Bone marrow (tissue), 2 donors: Measurements from ENCODE around the gene PPP1R11.
"Not testable (repeated sequence)": the region's sequence is repeated elsewhere in the genome, so short reads cannot be mapped to it uniquely, and the experiment has no call there.

Experiments used
- DNase-seq, 2 donors: peaks; one replicate each; lab custom pipeline; 2025; lab: John Stamatoyannopoulos, UW

The PPP1R11 gene, protein sequence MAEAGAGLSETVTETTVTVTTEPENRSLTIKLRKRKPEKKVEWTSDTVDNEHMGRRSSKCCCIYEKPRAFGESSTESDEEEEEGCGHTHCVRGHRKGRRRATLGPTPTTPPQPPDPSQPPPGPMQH

DNA sequence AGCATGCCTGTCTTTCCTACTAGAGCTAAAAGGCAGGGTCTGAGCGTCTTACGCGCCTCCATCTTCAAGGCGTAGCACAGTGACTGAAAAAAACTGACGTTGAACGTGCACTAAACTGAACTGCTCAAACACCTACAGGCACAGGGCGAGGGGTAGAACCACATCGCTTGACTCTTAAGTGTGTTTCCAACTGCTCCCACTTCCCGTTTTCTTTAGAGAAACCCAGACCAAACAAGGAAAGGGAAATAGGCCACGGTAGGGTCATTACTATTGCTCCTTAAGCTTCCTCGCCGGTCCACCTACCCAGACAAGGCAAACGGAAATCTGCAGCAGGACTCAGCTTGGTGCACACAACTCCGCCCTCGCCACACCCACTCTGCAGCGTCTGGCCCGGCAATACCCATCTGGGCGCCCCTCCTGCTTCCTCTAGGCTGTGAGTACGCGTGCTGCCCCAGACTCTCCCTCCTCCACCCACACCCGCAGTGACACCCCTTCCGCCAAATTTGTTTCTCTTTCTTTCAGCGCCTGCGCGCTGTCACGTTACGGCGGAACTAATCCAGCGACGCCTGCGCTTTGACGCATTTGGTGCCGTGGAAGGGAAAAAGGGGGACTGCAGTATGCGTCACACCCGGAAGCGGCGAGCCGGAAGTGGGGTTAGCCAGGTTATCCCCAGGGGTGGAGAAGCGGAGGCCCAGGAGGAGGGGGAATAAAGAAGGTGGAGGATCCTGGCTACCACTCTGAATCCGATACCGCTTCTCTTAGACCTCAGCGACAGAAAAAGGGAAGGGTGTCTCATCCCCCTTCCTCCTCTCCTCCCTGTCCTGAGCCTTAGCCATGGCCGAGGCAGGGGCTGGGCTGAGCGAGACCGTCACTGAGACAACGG, at the start of gene PPP1R11:
Gene PPP1R11 (plus strand): TSS at position 622 of the 883 bp plus-strand sequence. CDS start 213 bp downstream, at position 835.
- DNase-seq: peak; percentile 89 to 100

DNA sequence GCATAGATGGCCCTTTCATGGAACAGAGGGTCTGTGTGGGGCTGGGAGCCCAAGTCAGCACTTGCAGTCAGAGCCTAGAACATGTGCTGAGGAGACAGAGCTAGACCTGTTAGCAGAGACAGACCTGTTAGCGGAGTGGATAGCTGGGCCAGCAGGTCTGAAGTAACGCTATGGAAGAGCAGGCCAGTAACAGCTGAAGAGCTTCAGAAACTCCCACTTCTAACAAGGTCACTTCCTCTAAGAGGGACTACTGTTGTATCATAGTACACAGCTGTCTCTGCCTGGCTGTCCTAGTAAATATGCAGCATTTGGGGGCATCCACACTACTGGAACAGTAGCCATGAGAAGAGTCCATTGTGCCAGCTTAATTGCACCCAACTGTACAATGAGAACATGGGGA, 47.2 kb upstream of the PPP1R11 start:
- DNase-seq: no peak

DNA sequence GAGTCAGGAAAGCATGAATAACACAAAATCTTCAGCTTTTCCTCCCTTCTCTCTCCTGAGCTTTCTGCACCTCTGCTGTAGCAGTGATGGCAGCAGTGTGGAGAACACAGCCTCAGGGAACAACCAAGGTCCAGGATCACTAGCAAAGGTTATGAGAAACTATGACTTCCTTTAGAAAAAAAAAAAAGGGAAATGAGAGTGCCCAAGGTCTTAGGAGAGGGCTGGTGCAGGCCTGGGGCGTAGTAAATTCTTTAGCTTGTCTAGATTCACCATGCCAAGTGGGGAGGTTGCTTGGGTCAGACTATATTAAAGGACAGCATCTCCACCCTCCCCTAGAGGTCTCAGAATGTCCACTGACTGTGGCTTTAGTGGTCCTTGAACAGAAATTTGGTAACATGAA, 46.4 kb upstream of the PPP1R11 start:
- DNase-seq: no peak

DNA sequence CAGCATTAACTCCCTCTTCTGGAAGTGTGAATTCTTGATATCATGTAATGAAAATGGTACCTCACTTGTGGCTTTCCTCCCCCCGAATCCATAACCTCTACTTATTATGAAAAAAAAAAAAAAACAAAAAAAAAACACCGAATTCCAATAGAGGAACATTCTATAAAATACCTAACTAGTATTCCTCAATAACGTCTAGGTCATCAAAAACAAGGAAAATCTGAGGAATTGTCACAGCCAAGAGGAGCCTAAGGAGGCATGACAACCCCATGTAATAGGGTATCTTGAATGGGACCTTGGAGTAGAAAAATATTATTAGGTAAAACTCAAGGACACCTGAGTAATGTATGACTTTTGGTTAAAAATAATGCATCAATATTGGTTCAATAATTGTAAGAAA, 44.8 kb upstream of the PPP1R11 start:
- no peak for DNase-seq

DNA sequence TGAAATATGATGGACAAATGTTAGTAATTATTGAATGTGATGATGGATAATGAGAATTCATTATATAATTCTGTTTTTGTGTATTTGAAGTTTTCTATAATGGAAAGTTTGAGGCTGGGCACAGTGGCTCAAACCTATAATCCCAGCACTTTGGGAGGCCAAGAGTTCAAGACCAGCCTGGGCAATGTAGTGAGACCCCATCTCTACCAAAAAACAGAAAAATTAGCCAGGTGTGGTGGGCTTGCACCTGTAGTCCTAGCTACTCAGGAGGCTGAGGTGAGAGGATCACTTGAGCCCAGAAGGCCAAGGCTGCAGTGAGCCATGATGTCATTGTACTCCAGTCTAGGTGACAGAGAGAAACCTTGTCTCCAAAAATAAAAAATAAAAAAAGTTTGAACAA, 44.3 kb upstream of the PPP1R11 start:
- DNase-seq: not testable (repeated sequence)

DNA sequence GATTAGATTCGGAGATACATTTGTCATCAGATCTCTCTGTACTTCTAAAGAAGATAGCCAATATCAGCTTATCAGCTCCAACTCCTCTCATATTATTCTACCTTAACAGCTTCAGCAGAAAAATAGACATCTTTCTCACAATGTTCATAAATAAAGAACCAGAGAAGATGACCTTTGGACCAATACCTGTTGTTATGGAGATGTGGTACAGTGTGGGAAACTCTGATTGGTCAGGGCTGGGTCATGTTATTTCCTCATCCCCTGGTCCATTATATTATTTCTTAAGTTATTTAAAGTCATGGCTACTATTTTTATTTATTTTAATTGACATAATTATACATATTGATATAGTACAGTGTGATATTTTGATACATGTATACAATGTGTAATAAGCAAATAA, 41.8 kb upstream of the PPP1R11 start:
- DNase-seq: no peak

DNA sequence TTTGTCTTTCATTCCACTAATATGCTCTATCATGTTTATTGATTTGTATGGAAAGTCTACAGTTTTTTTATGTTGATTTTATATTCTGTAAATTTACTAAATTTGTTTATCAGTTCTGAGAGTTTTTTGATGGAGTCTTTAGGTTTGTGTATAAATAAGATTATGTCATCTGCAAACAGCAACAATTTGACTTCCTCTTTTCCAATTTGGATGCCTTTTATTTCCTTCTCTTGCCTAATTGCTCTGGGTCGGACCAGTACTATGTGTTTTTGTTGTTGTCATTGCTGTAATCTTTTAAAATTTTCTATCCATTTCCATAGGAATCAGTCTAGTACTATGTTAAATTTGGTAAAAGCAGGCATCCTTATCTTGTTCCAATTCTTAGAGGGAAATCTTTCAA, 37.4 kb upstream of the PPP1R11 start:
- no peak for DNase-seq

DNA sequence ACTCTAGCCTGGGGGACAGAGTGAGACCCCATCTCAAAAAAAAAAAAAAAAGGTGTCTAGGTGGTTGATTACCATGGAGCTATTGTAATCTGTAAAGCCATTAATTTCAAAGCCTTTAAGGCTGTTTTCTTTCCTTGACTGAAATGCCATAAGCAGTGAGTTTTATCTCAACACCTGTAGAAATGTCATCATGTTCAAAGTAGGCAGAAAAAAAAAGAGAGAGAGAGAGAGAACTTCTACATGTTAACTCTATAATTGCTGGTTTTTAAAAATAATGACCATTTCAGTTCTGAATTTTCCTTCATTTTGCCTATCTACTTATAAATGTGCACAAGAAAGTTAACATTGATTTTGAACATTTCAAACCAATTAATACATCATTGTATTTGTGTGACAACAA, 35.6 kb upstream of the PPP1R11 start:
- no peak for DNase-seq

DNA sequence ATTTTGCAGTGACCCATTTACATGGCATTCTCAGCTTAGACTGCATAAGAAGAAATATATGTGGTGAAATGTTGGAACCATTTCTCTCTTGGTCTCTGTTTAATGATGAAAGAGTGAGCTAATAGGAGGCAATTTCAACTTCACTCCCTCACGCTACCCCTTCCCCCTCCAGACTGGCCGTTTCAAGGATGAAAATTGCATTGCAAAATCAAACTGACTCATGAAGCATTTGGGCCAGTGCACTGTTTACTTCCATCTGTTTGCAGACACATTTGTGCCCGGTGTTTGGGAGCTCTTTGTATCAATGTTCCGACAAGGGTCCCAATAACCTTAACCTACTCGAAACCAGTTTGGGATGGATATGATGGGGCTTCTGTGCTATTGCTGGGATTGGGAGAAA, 33.6 kb upstream of the PPP1R11 start:
- not testable (repeated sequence) for DNase-seq

DNA sequence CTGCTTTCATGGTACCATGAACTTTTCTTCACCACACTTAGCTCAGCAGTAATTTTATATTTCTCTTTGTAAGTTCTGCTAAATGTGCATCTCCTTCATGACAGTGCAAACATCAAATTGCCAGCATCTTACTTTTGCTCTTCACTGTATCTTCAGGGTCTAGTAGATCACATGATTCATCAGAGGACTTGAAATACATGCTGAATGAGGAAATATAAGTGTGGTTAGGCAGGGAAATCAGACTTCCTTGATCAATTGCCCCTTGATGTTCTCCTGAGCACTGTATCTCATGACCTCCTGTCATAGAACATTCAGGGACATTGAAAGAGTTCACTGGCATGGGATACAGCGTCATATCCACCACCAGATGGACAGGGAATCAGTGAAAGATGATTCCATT, 31.2 kb upstream of the PPP1R11 start:
- no peak for DNase-seq

DNA sequence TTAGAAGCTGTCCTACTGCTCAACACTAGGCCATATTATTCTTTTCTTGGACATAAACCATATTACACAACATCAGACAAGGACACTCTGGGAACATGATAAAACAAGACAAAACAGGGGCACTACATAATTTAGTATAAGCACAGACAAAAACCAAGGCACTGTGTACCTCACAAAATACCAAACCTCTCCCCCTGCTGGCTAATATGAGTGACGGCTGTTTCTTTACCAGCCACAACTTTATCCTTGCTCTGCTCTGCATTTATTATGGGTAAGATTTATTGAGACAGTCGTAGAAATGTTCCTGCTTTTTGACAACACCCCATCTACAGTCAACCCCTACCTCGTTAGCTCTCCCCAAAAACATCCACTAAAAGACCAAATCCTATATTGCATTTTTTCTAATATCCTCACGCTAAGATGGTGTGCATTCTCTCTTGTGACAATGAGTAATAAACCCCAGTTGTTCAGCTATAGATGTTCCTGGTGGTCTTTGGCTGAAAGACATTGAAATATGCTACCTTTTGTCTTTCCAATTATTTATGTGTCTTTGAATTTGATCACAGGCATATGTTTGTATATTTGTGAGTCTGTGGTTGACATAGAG, 29.7 kb upstream of the PPP1R11 start:
- DNase-seq: peak in 1 of 2 donors; percentile 12

DNA sequence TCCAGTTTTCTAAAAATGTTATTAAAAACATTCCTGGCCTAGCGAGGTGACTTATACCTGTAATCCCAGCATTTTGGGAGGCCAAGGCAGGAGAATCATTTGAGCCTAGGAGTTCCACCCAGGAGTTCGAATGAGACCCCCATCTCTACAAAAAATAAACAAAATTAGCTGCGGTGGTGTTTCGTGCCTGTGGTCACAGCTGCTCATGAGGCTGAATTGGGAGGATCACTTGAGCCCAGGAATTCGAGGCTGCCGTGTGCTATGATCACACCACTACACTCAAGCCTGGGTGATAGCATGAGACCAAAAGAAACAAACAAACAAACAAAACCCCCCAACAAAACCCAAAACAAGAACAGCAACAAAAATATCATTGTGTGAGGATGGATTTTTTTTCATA, 25.8 kb upstream of the PPP1R11 start:
- no peak for DNase-seq

DNA sequence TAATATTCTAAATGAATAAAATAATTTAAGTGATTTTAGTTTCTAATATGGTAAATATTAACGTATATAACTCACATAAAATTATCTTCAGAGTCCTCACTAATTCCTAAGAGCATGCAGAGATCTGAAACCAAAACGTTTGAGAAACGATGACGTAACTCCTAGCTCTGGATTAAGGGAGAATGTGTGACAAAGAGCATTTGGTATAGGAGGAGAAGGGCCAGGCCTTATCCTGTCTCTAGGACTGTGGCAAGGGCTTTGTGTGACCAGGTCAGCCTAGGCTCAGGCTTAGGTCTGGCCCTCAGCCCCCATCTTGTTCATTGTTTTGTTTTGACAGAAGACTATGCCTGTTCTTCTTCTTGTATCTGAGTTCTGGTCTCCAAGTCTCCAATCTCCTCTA, 25.2 kb upstream of the PPP1R11 start:
- DNase-seq: no peak

DNA sequence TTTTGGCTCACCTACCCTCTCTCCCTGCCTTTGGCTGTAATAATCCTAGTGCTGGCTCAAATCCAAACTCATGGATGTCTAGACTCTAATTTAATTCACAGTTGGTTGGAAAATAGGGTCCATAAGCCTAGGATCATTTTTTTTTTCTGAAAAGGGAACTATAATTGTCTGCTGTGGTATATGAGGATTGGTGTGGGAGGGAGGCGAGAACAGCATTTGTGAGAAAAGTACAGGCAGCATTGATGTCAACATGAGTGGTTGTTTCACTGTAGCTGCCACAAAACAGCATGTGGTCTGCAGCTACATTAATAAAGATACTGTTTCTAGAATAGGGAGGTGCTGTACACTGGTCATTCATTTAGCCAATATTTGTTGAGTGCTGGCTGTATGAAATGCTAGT, 24.5 kb upstream of the PPP1R11 start:
- no peak for DNase-seq

DNA sequence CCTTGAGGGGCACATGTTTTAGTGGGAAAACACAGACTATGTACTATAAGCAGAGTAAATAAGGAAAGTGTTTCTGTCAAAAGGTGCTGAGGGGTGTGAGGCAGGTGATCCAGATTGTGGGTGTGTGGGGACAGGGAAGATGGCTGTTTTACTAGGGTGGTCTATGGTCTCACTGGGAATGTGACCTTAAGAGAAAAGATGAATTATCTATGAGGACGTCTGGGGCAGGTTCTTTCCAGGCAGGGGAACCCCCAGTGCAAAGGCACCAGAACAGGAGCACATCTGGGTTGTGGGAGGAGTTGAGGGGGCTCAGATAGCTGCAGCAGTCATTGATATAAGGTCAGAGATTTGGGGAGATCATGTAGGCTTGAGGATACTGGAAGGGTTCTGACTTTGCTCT, 24.1 kb upstream of the PPP1R11 start:
- no peak for DNase-seq

DNA sequence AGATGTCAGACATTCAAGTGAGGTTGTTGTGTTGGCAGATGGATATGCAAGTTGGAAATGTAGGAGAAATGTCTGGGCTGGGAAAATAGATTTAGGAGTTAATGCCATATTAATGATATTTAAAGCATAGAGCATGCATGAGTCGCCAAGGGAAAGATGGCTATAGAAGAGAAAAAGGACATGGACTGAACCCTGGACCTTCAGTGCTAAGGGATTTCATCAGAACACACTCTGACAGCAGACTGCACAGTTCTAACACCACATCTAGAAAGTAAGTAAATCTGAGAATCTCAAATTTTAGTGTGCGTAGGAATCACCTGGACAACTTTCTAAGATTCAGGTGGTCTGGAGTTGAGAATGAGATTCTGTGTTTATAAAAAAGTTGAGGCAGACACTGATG, 23.3 kb upstream of the PPP1R11 start:
- no peak for DNase-seq

DNA sequence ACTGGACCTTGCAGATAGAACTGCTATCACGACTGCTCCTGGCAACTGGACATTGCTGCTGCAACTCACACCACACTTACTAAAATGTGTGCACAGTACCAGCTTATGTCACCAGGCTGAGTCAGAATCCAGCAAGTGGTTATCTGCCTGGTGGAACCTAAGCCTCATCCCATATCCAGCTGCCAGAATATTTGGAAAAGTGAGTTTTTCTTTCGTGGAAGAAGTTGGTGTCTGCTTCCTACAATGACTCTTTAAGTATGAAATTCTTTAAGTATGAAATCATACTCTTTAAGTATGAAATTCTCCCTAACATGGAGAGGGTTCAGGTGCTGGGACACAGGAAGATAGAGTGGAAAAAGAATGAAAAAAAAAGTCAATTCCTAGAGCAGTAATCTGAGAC, 22.4 kb upstream of the PPP1R11 start:
- no peak for DNase-seq

DNA sequence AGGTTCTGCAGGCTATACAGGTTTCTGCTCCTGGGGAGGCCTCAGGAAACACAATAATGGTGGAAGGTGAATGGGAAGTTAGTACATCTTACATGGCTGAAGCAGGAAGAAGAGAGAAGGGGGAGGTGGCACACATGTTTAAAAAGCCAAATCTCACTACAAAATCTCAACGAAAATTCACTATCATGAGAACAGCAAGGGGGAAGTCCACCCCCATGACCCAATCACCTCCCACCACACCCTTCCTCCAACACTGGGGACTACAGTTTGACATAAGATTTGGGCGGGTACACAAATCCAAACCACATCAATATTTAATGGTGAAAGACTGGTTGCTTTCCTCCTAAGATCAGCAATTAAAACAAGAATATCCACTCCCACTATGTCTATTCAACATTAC, 19.8 kb upstream of the PPP1R11 start:
- DNase-seq: no peak

DNA sequence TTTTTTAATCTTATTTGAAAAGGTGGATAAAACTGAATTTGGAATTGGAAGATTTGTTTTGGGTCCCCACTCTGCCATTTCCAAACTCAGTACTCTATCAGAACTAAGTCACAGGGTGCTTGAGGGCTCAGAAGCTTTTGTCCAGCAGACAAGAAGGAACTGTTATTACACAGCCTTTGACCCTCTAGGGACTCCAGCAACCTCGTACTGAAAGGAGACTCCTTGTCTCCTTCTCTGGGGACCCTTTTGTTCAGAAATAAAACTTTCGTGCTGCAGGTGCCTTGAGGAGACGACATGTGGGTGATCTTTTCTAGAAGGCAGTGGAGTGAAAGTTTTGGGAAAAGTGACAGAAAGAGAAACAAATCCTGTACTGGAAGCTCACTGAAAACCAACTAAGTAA, 13.3 kb upstream of the PPP1R11 start:
- no peak for DNase-seq

DNA sequence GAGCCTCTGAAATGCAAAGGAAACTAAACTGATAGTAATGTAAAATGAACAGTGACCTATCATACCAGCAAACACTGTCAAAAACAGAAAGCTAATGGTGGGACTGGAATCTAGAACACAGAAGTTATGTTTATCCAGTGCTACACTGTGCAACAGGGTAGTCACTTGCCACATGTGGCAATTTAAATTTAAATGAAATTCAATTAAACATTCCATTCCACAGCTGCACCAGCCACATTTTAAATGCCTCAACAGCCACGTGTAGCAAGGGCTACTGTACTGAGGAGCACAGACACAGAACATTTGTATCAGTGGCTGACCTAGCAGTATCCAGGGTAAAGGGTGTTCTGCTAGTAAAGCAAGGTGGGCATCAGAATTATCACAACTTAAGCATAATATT, 11.5 kb upstream of the PPP1R11 start:
- no peak for DNase-seq

DNA sequence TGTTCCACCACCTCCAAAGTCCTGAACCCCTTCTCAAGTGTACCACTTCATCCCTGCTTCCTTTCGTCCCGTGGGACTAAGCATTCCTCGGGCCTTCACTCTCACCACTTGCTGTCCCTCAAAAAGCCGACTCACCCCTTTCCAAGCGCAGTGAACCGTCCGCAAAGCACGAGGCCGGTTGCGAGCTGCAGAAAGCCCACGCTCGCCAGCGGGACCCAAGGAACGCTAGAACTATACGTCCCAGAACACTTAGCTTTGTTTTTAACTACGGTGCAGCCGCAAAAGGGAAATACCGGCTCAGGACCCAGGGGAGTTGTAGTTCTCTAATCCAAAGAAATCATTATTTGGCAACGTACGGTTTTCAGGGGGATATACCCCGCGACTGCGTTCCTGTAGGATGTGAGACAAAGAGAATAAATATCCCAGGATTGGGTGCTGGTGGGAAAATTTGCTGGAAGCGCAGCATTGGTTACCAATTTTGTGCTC, 6.3 kb upstream of the PPP1R11 start:
- DNase-seq: no peak

DNA sequence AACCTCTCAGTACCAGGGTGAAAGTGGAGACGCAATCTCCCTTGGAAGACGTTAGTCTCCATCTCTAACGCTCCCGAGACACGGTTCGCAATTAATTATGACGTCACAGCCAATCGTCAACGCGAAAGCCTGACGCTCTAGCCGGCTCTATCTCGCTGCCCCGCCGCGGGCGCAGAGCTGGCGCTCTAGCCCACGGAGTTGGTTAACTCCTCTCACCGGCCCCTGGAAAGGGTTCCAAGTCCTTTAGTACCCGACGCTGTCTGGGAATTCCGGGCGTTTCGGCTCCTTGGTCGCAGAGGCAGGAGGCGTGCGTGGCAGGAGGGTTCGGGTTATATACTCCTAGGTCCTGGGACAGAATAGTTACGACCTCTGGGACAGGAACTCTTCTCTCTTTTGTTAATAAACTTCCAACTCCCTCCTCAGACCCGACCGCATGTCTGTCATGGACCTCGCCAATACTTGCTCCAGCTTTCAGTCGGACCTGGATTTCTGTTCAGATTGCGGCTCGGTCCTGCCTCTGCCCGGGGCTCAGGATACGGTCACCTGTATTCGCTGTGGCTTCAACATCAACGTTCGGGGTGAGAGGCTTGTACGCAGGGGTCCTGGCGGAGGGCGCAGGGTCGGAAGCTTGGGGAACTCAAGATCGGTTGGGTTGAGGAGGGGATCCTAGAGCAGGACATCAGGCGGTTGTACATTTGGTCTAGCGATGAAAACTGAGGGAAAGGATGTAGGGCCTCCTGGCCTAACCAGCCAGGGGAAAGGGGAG, 5.7 kb upstream of the PPP1R11 start, which contains the start of gene POLR1H:
Gene POLR1H (plus strand): TSS at position 174 of the 766 bp plus-strand sequence. CDS start 260 bp downstream, at position 434.
- DNase-seq: peak; percentile 59 to 82
